IMR-90 (cell line): ENCODE data around the gene CD27.

Experiments used
- RCOR1 ChIP-seq: IDR thresholded peaks from 2 replicates; pipeline ENCODE4 v1.6.1; 2012; ENCODE audit warnings: mild to moderate bottlenecking, low read length, improper control_type of control experiment; ENCODE audit not compliant: insufficient replicate concordance
- SMC3 ChIP-seq: fragments of 150-350 bp; IDR thresholded peaks from 2 replicates; pipeline ENCODE4 v1.6.1; 2016; ENCODE audit warnings: low read depth, mild to moderate bottlenecking, antibody characterized with exemption, low read length, moderate library complexity

DNA sequence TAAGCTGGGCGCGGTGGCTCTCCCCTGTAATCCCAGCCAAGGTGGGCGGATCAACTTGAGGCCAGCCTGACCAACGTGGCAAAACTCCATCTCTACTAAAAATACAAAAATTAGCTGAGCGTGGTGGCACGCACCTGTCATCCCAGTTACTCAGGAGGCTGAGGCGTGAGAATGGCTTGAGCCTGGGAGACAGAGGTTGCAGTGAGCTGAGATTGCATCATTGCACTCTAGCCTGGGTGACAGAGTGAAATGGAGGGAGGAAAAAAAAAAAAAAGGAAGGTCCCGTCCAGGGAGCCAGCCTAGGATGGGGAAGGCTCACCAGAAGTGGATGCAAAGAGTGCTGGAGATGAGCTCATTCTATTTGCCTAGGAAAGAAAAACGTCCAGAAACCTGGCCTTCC is 1.9 kb upstream of the CD27 start:
- TF ChIP-seq SMC3 (no peak), RCOR1 (no peak)
